CD4-positive, alpha-beta T cell treated with Interleukin-6 for 4 hours (primary cell): ENCODE data around the gene INPP5D.

ENCODE experiments used
- DNase-seq: peaks from one replicate; pipeline ENCODE4 v3.0.0-alpha.2; 2020; ENCODE audit warnings: mixed read lengths

INPP5D gene

GRCh38 chr2:233213975-233214374 lies 153.8 kb downstream of the INPP5D start:
- DNase-seq, result no peak

- DNase-seq, result no peak
These were observed 157.8 kb downstream of the INPP5D start for GRCh38 chr2:233217892-233218377.

- DNase-seq, result no peak
These were observed 158.7 kb downstream of the INPP5D start for GRCh38 chr2:233218836-233219235.

GRCh38 chr2:233219848-233220247 lies 159.7 kb downstream of the INPP5D start:
- DNase-seq, result no peak

GRCh38 chr2:233221378-233222063 lies 161.4 kb downstream of the INPP5D start:
- no peak for DNase-seq

GRCh38 chr2:233223059-233223894 lies 163.1 kb downstream of the INPP5D start:
- no peak for DNase-seq

GRCh38 chr2:233225230-233226068 lies 165.3 kb downstream of the INPP5D start:
- DNase-seq, result no peak

GRCh38 chr2:233226511-233227031 lies 166.4 kb downstream of the INPP5D start:
- DNase-seq, result no peak

- no peak for DNase-seq
These were observed 167.3 kb downstream of the INPP5D start for GRCh38 chr2:233227346-233227978.

- DNase-seq, result no peak
These were observed 168.2 kb downstream of the INPP5D start for GRCh38 chr2:233228376-233228775.

GRCh38 chr2:233233618-233234230 lies 173.6 kb downstream of the INPP5D start:
- DNase-seq, result no peak

GRCh38 chr2:233234264-233234663 lies 174.1 kb downstream of the INPP5D start:
- DNase-seq, result no peak

- no peak for DNase-seq
These were observed 174.9 kb downstream of the INPP5D start for GRCh38 chr2:233234996-233235395.

GRCh38 chr2:233235977-233236376 lies 175.8 kb downstream of the INPP5D start:
- DNase-seq, result no peak

GRCh38 chr2:233236820-233237589 lies 176.9 kb downstream of the INPP5D start:
- DNase-seq, result no peak

GRCh38 chr2:233240897-233241296 lies 180.8 kb downstream of the INPP5D start:
- peak; percentile 58 for DNase-seq

- no peak for DNase-seq
These were observed 181.7 kb downstream of the INPP5D start for GRCh38 chr2:233241803-233242202.

- peak; percentile 17 for DNase-seq
These were observed 182.2 kb downstream of the INPP5D start for GRCh38 chr2:233242231-233242927.

- no peak for DNase-seq
These were observed 183.2 kb downstream of the INPP5D start for GRCh38 chr2:233243348-233243747.

- no peak for DNase-seq
These were observed 184.7 kb downstream of the INPP5D start for GRCh38 chr2:233244818-233245217.
